Kidney (tissue), 14 donors: ENCODE data around the gene SMC6. TPM values are rescaled to one million over a fixed set of nuclear protein-coding genes. Genes with fewer than 3 reads are reported as not detected.

ENCODE experiments used
- DNase-seq, 5 donors: peaks; one replicate each; pipeline ENCODE4 v3.0.0-alpha.2; 2013 to 2020
- FAIRE-seq: peaks from 2 replicates; lab custom pipeline; 2012; peaks lifted over from hg19 to GRCh38; lab: Jason Lieb, UNC
- H3K27ac ChIP-seq, 2 donors: one replicate each; pipeline ENCODE4 v1.7.0; 2013; ENCODE audit warnings: low read depth in 2 of 2, low read length in 2 of 2, inconsistent platforms in 1 of 2
- H3K27me3 ChIP-seq: one replicate; pipeline ENCODE4 v1.7.1; 2013; ENCODE audit warnings: low read length, inconsistent platforms; ENCODE audit not compliant: control insufficient read depth, insufficient read depth
- H3K36me3 ChIP-seq, 3 donors: one replicate each; pipeline versions ENCODE4 v1.7.0 to v1.7.1; 2013; ENCODE audit warnings: low read length in 3 of 3, control low read depth in 1 of 3, inconsistent platforms in 1 of 3; ENCODE audit not compliant: insufficient read depth in 3 of 3, control insufficient read depth in 2 of 3
- H3K4me1 ChIP-seq, 3 donors: one replicate each; pipeline versions ENCODE4 v1.7.0 to v1.7.1; 2013; ENCODE audit warnings: low read length in 3 of 3, inconsistent platforms in 1 of 3, low read depth in 1 of 3; ENCODE audit not compliant: control insufficient read depth in 2 of 3, insufficient read depth in 2 of 3
- H3K4me3 ChIP-seq, 3 donors: one replicate each; pipeline versions ENCODE4 v1.7.0 to v1.8.1; 2013; ENCODE audit warnings: low read length in 3 of 3, control low read depth in 1 of 3, inconsistent platforms in 1 of 3
- H3K9ac ChIP-seq, 3 donors: one replicate each; pipeline versions ENCODE4 v1.7.0 to v1.7.1; 2013; ENCODE audit warnings: low read length in 3 of 3, control low read depth in 1 of 3, inconsistent platforms in 1 of 3
- H3K9me3 ChIP-seq, 3 donors: one replicate each; pipeline versions ENCODE4 v1.7.0 to v1.7.1; 2013; ENCODE audit warnings: low read length in 3 of 3, control low read depth in 1 of 3, inconsistent platforms in 1 of 3; ENCODE audit not compliant: control insufficient read depth in 2 of 3, insufficient read depth in 1 of 3
- CTCF ChIP-seq: IDR thresholded peaks from 3 replicates; pipeline ENCODE4 v1.5.1; 2012; ENCODE audit warnings: mild to moderate bottlenecking, moderate library complexity, borderline replicate concordance; ENCODE audit not compliant: insufficient read depth; ENCODE audit errors: extremely low read depth
- intact Hi-C: fragments of 100-400 bp; cut with DNase I; formaldehyde crosslinking; loops from one replicate; pipeline ENCODE4 v1.11.1; 2022
- polyA plus RNA-seq: library from polyadenylated mRNA; stranded (reverse); fragments of 350-450 nt; fragmentation: Illumina TruSeq; extraction: RNeasy Lipid Tissue Mini Kit (QIAGEN cat#74804); gene quantifications from one replicate; pipeline ENCODE4 v1.2.3, GENCODE V29; 2014; ENCODE audit warnings: low read depth, low replicate concordance; ENCODE audit not compliant: insufficient read depth
- total RNA-seq: library from RNA; stranded (reverse); fragmentation: NEBNext Ultra II Directional; extraction: Animal tissue kit (Norgen Biotek cat#: 25700); gene quantifications from one replicate; pipeline ENCODE4 v1.2.1, GENCODE V29; 2021
- donor health status: control.
- donor health status: control.
- donor health status: control.
- donor health status: control.
- donor health status: control.
- donor health status: DM: yes; HTN: yes; CAD: no.
- donor health status: Normal renal cell carcinoma (clear cell type).

SMC6 gene
- total and polyA plus RNA-seq, 2 donors from 2014 or later = 4.8 to 16.3 TPM

- no peaks in the 10 kb centered on the region for H3K4me1 ChIP-seq
- DNase-seq (no peak), FAIRE-seq (no peak)
- intact Hi-C loops = no loop called here
- no peak overlapping the region for H3K9ac ChIP-seq
- peaks cover 2 to 24% (median 21%) of the 10 kb centered on the region in 3 donors for H3K36me3 ChIP-seq
- TF ChIP-seq CTCF = no peak
- no peaks in the 10 kb centered on the region for H3K9me3 ChIP-seq
- no peak overlapping the region for H3K27ac ChIP-seq
- H3K27me3 ChIP-seq = no peaks in the 10 kb centered on the region
- H3K4me3 ChIP-seq = no peak overlapping the region
Measured at GRCh38 chr2:17733599-17733998, 20.0 kb downstream of the SMC6 start.

- FAIRE-seq (no peak), DNase-seq (no peak)
- intact Hi-C loops = loop anchor here (10.0 kb wide), 1 partner anchor 95 kb away; no protein-coding TSS in a partner anchor
- Histone ChIP-seq H3K9ac (no peak overlapping the region), H3K4me1 (no peaks in the 10 kb centered on the region), H3K4me3 (no peak overlapping the region), H3K9me3 (no peaks in the 10 kb centered on the region), H3K27ac (no peak overlapping the region), H3K36me3 (peaks cover 0 to 10% (median 8%) of the 10 kb centered on the region in 3 donors), H3K27me3 (no peaks in the 10 kb centered on the region)
- no peak for TF ChIP-seq CTCF
Measured at GRCh38 chr2:17729880-17730279, 23.7 kb downstream of the SMC6 start.

DNA sequence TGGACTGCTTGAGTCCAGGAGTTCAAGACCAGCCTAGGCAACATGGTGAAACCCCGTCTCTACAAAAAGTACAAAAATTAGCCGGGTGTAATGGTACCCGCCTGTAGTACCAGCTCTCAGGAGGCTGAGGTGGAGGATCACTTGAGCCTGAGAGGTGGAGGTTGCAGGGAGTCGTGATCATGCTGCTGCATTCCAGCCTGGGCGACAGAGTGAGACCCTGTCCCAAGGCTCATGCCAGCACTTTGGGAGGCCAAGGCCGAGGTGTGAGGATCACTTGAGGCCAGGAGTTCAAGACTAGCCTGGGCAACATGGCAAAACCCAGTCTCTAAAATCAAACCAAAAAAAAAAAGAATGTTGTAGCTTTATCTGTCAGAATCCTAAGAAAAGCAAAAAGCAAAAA lies 25.4 kb downstream of the SMC6 start:
- no peak for FAIRE-seq
- Histone ChIP-seq H3K27me3 (no peaks in the 10 kb centered on the region), H3K36me3 (peaks cover 0 to 14% (median 11%) of the 10 kb centered on the region in 3 donors), H3K4me1 (no peaks in the 10 kb centered on the region), H3K4me3 (no peak overlapping the region), H3K9me3 (no peaks in the 10 kb centered on the region), H3K9ac (no peak overlapping the region), H3K27ac (no peak overlapping the region)
- no peak for DNase-seq
- TF ChIP-seq CTCF = no peak
- intact Hi-C loops = loop anchor here (10.0 kb wide), 1 partner anchor 97 kb away; no protein-coding TSS in a partner anchor
